Measurements from ENCODE around the gene DYNC2I2. TPM values are rescaled to one million over a fixed set of nuclear protein-coding genes. Genes with fewer than 3 reads are reported as not detected.
A peak's percentile ranks its signal among the peaks of the same experiment; 100 is the strongest.

The DYNC2I2 gene
- total and polyA plus RNA-seq, 10 of the 15 experiments (the other 5 are each of a cell fraction or from before 2014, with no cell fraction given) = 0.89 to 118 (median 47.9) TPM

DNA sequence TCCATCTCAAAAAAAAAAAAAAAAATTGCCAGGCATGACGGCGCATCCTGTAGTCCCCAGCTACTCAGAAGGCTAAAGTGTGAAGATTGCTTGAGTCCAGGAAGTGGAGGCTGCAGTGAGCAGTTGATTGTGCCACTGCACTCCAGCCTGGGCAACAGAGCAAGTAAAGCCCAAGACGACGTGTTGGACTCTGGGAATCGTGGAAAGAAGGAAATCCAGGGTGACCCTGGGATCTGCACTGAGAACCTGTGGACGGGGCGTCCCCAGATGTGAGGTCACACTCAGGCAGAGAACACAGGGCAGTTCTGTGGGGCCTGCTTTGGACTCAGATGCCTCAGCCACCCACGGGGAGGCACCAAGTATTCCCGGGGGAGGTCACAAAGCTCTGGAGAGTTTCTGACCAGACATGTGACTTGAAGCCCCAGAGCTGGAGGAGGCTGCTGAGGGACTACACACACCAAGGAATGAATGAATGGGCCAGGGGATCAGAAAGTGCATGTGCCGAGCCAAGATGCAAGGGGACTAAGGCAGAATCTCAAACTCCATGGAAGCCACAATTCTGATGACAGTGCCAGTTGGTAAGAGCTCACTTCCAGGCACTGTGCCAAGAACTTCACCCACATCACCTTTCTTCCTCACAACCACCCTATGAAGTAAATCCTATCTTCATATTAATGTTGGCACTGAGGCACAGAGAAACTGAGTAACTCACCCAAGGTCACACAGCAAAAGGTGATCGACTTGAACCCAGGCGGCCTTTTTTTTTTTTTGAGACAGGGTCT lies 12.9 kb downstream of the DYNC2I2 start:
- peak; percentile 88 for ATAC-seq
- H2AFZ ChIP-seq (ENCODE audit: control insufficient read depth, low read depth, low read length) = peak overlapping the region; percentile 97
- BruUV-seq (replicated peaks) = no TSS peak
- in situ Hi-C loops (cut with MboI) = no loop called here
- H3K4me3 ChIP-seq = no peak overlapping the region
- ChIA-PET RAD21 (ENCODE audit: unreplicated experiment) (interaction anchor here (0.7 to 1.9 kb wide), 13 partner anchors 8 to 175 kb away, joined by 3 to 7 read pairs (median 3); partner anchors contain the start of genes DYNC2I2, ENDOG, SET and SPTAN1), SMC1A (ENCODE audit: uncharacterized antibody, unreplicated experiment) (interaction anchor here (0.7 to 2.4 kb wide), 10 partner anchors 11 to 92 kb away, joined by 3 to 12 read pairs (median 5); partner anchors contain the start of gene SET), CTCF (interaction anchor here (0.8 to 2.2 kb wide), 7 partner anchors 13 to 285 kb away, joined by 3 to 7 read pairs (median 3); partner anchors contain the start of genes DYNC2I2, PKN3 and SPOUT1), POLR2A (interaction anchor here (0.5 to 3.6 kb wide), 21 partner anchors 9 to 273 kb away, joined by 3 to 33 read pairs (median 4); partner anchors contain the start of genes ENDOG, SET, SPTAN1 and URM1)
- H3K4me2 ChIP-seq (ENCODE audit: control insufficient read depth, insufficient read depth) = peak overlapping the region; percentile 72
- no peaks in the 10 kb centered on the region for H3K27me3 ChIP-seq (replicated peaks in 1 of 2; ENCODE audit: control insufficient read depth in 2 of 2, insufficient read depth in 2 of 2, low read length in 1 of 2)
- intact Hi-C loops (cut with micrococcal nuclease; ENCODE audit: unreplicated experiment) = loop anchor here (2.0 to 10.0 kb wide), 2 partner anchors 39 to 171 kb away; partner anchors contain the start of gene ENDOG
- no peaks in the 10 kb centered on the region for H3K36me3 ChIP-seq (ENCODE audit: control insufficient read depth in 2 of 2, insufficient read depth in 2 of 2, low read length in 1 of 2)
- H3K27ac ChIP-seq (ENCODE audit: control insufficient read depth, insufficient read depth) = peak overlapping the region; percentile 95
- H3K4me1 ChIP-seq (ENCODE audit: control insufficient read depth, insufficient read depth, low read length) = peaks cover 11% of the 10 kb centered on the region
- 3% methylated on average over 10 of the region's 12 CpGs for WGBS (ENCODE audit: insufficient coverage, insufficient replicate concordance, low lambda C conversion rate, missing lambda C conversion rate)
- peak; percentile 80 for DNase-seq (ENCODE audit: low read depth, low spot score)
- H3K9me3 ChIP-seq (replicated peaks; ENCODE audit: control insufficient read depth, insufficient read depth, low read length) = no peaks in the 10 kb centered on the region
- peak overlapping the region; percentile 63 for H3K9ac ChIP-seq (ENCODE audit: control insufficient read depth, insufficient read depth, low read length)
- no peak for FAIRE-seq
- peaks cover 5% of the 10 kb centered on the region for H3K79me2 ChIP-seq (ENCODE audit: control insufficient read depth, insufficient read depth, low read length)
- no peaks in the 10 kb centered on the region for H4K20me1 ChIP-seq (ENCODE audit: control insufficient read depth, insufficient read depth)
- TF ChIP-seq TCF3 (IDR thresholded peaks at IDR 0.05; ENCODE audit: borderline replicate concordance, insufficient read depth, low read depth, low read length) (no peak), PBX3 (IDR thresholded peaks at IDR 0.05; ENCODE audit: insufficient replicate concordance, low read depth, low read length) (no peak), CUX1 (IDR thresholded peaks at IDR 0.05; ENCODE audit: insufficient replicate concordance, low read depth, low read length) (peak; percentile 93), NFYB (IDR thresholded peaks at IDR 0.05; ENCODE audit: insufficient read depth, low read depth, low read length) (no peak), SREBF1 (IDR thresholded peaks at IDR 0.05; ENCODE audit: low read length) (no peak), HDAC2 (IDR thresholded peaks at IDR 0.05) (no peak), SMAD5 (IDR thresholded peaks at IDR 0.05; ENCODE audit: low read depth) (no peak; the same call in 1 of the 2 replicates), CBX3 (IDR thresholded peaks at IDR 0.05; ENCODE audit: borderline replicate concordance, low read depth) (no peak), SKIL (IDR thresholded peaks at IDR 0.05; ENCODE audit: low read depth, poor library complexity, severe bottlenecking) (no peak), ZNF24 (IDR thresholded peaks at IDR 0.05) (peak; percentile 96)
- TF ChIP-seq, protein P1, sequence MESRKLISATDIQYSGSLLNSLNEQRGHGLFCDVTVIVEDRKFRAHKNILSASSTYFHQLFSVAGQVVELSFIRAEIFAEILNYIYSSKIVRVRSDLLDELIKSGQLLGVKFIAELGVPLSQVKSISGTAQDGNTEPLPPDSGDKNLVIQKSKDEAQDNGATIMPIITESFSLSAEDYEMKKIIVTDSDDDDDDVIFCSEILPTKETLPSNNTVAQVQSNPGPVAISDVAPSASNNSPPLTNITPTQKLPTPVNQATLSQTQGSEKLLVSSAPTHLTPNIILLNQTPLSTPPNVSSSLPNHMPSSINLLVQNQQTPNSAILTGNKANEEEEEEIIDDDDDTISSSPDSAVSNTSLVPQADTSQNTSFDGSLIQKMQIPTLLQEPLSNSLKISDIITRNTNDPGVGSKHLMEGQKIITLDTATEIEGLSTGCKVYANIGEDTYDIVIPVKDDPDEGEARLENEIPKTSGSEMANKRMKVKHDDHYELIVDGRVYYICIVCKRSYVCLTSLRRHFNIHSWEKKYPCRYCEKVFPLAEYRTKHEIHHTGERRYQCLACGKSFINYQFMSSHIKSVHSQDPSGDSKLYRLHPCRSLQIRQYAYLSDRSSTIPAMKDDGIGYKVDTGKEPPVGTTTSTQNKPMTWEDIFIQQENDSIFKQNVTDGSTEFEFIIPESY (IDR thresholded peaks at IDR 0.05) = no peak

All from GM12878 (cell line).